Femur (tissue), 1 donor: ENCODE measurements around the gene ARHGEF16.

Experiments used
- DNase-seq: peaks from one replicate; pipeline ENCODE4 v3.0.0-alpha.2; 2017

Gene ARHGEF16

GRCh38 chr1:3453891-3454810, at the start of gene ARHGEF16:
ARHGEF16 (plus strand) TSS chr1:3454665; CDS start chr1:3463085, 8,420 bp downstream.
- no peak for DNase-seq

GRCh38 chr1:3404801-3405200, 49.7 kb upstream of the ARHGEF16 start:
- no peak for DNase-seq

GRCh38 chr1:3405491-3405890, 49.0 kb upstream of the ARHGEF16 start:
- no peak for DNase-seq

- DNase-seq = no peak
Observed at GRCh38 chr1:3405974-3406867, 48.2 kb upstream of the ARHGEF16 start.

- no peak for DNase-seq
Observed at GRCh38 chr1:3407021-3407420, 47.4 kb upstream of the ARHGEF16 start.

- DNase-seq = no peak
Observed at GRCh38 chr1:3408751-3409266, 45.7 kb upstream of the ARHGEF16 start.

GRCh38 chr1:3409366-3410141, 44.9 kb upstream of the ARHGEF16 start:
- DNase-seq = no peak

- peak; percentile 84 for DNase-seq
Observed at GRCh38 chr1:3410142-3410925, 44.1 kb upstream of the ARHGEF16 start.

GRCh38 chr1:3411806-3412205, 42.7 kb upstream of the ARHGEF16 start:
- no peak for DNase-seq

GRCh38 chr1:3412376-3412775, 42.1 kb upstream of the ARHGEF16 start:
- no peak for DNase-seq

- DNase-seq = no peak
Observed at GRCh38 chr1:3413975-3414710, 40.3 kb upstream of the ARHGEF16 start.

GRCh38 chr1:3415260-3416090, 39.0 kb upstream of the ARHGEF16 start:
- DNase-seq = no peak

GRCh38 chr1:3417082-3417739, 37.3 kb upstream of the ARHGEF16 start:
- DNase-seq = no peak

GRCh38 chr1:3417934-3418333, 36.5 kb upstream of the ARHGEF16 start:
- no peak for DNase-seq

- DNase-seq = no peak
Observed at GRCh38 chr1:3418600-3418999, 35.9 kb upstream of the ARHGEF16 start.

GRCh38 chr1:3419415-3420204, 34.9 kb upstream of the ARHGEF16 start:
- DNase-seq = no peak

- no peak for DNase-seq
Observed at GRCh38 chr1:3420218-3420951, 34.1 kb upstream of the ARHGEF16 start.

- no peak for DNase-seq
Observed at GRCh38 chr1:3422638-3423037, 31.8 kb upstream of the ARHGEF16 start.
